Mesendoderm (in vitro differentiated cells): ENCODE results near the gene CRYGS.
"Not testable (repeated sequence)": the region's sequence is repeated elsewhere in the genome, so short reads cannot be mapped to it uniquely, and the experiment has no call there.

Experiments
- DNase-seq: peaks from one replicate; pipeline ENCODE4 v3.0.0; 2013
- H2AK5ac ChIP-seq: 2 replicates; pipeline ENCODE4 v1.6.1; 2013; ENCODE audit warnings: low read length, inconsistent platforms
- H2BK120ac ChIP-seq: 2 replicates; pipeline ENCODE4 v1.6.1; 2013; ENCODE audit warnings: low read depth, mild to moderate bottlenecking, low read length, moderate library complexity, mixed read lengths
- H2BK15ac ChIP-seq: replicated peaks from 2 replicates; pipeline ENCODE4 v1.6.1; 2013; ENCODE audit warnings: low read depth, mild to moderate bottlenecking, moderate library complexity
- H2BK5ac ChIP-seq: 2 replicates; pipeline ENCODE4 v1.6.1; 2013; ENCODE audit warnings: low read length, inconsistent platforms
- H3K18ac ChIP-seq: 2 replicates; pipeline ENCODE4 v1.6.1; 2013; ENCODE audit warnings: mild to moderate bottlenecking, low read length, mixed read lengths
- H3K23ac ChIP-seq: one replicate; pipeline ENCODE4 v1.6.1; 2013; ENCODE audit warnings: low read length
- H3K27ac ChIP-seq: 2 replicates; pipeline ENCODE4 v1.5.1; 2013; ENCODE audit warnings: low read depth, mild to moderate bottlenecking, inconsistent platforms, low read length, moderate library complexity
- H3K27me3 ChIP-seq: 2 replicates; pipeline ENCODE4 v1.6.1; 2013; ENCODE audit warnings: low read length, control low read depth, mild to moderate bottlenecking, inconsistent platforms; ENCODE audit not compliant: insufficient read depth, poor library complexity
- H3K36me3 ChIP-seq: 2 replicates; pipeline ENCODE4 v1.6.1; 2013; ENCODE audit warnings: low read length, inconsistent platforms; ENCODE audit not compliant: control insufficient read depth, insufficient read depth
- H3K4ac ChIP-seq: one replicate; pipeline ENCODE4 v1.6.1; 2013; ENCODE audit warnings: low read depth, mild to moderate bottlenecking, low read length, moderate library complexity
- H3K4me1 ChIP-seq: 2 replicates; pipeline ENCODE4 v1.6.1; 2013; ENCODE audit warnings: low read depth, low read length, inconsistent platforms; ENCODE audit not compliant: control insufficient read depth
- H3K4me2 ChIP-seq: 2 replicates; pipeline ENCODE4 v1.6.1; 2013; ENCODE audit warnings: low read length
- H3K4me3 ChIP-seq: 2 replicates; pipeline ENCODE4 v1.5.1; 2013; ENCODE audit warnings: mild to moderate bottlenecking, low read length
- H3K56ac ChIP-seq: one replicate; pipeline ENCODE4 v1.6.1; 2013; ENCODE audit warnings: low read length
- H3K79me1 ChIP-seq: 2 replicates; pipeline ENCODE4 v1.6.1; 2013; ENCODE audit warnings: low read length, inconsistent platforms
- H3K79me2 ChIP-seq: 2 replicates; pipeline ENCODE4 v1.6.1; 2013; ENCODE audit warnings: mild to moderate bottlenecking, low read length; ENCODE audit not compliant: control insufficient read depth, insufficient read depth
- H3K9ac ChIP-seq: 2 replicates; pipeline ENCODE4 v1.6.1; 2013; ENCODE audit warnings: low read length, inconsistent platforms
- H4K5ac ChIP-seq: one replicate; pipeline ENCODE4 v1.6.1; 2013; ENCODE audit warnings: low read length
- H4K8ac ChIP-seq: one replicate; pipeline ENCODE4 v1.6.1; 2013; ENCODE audit warnings: low read depth, mild to moderate bottlenecking, control low read depth, low read length, moderate library complexity
- WGBS: extraction: QIAGEN DNeasy Blood & Tissue Kit; methylation state at CpG from one replicate; pipeline ENCODE4 v1.1.7; 2013; ENCODE audit warnings: low lambda C conversion rate, missing lambda C conversion rate; ENCODE audit not compliant: insufficient coverage; ENCODE audit errors: extremely low coverage; 5-methylcytosine and 5-hydroxymethylcytosine counted together

The CRYGS gene

GRCh38 chr3:186502966-186503712 lies 41.0 kb downstream of the CRYGS start:
- Histone ChIP-seq H3K79me1 (no peaks in the 10 kb centered on the region), H3K4me2 (no peak overlapping the region), H3K23ac (no peak overlapping the region), H3K79me2 (no peaks in the 10 kb centered on the region), H4K8ac (no peak overlapping the region), H3K4me1 (peaks cover 3% of the 10 kb centered on the region), H2BK15ac (no peak overlapping the region), H3K56ac (peak overlapping the region; percentile 31), H3K27ac (no peak overlapping the region), H3K4me3 (no peak overlapping the region), H3K9ac (no peak overlapping the region), H2BK5ac (no peak overlapping the region), H4K5ac (no peak overlapping the region), H3K18ac (no peak overlapping the region), H3K36me3 (no peaks in the 10 kb centered on the region), H3K4ac (no peak overlapping the region), H3K27me3 (no peaks in the 10 kb centered on the region), H2AK5ac (no peak overlapping the region), H2BK120ac (no peak overlapping the region)
- DNase-seq: no peak
- whole genome bisulfite sequencing: no CpG with 5 or more reads among the region's 6 CpGs

- Histone ChIP-seq H4K5ac (no peak overlapping the region), H3K9ac (no peak overlapping the region), H3K79me2 (no peaks in the 10 kb centered on the region), H3K23ac (no peak overlapping the region), H3K4me3 (no peak overlapping the region), H3K18ac (no peak overlapping the region), H4K8ac (no peak overlapping the region), H3K4me1 (peaks cover 3% of the 10 kb centered on the region), H3K79me1 (no peaks in the 10 kb centered on the region), H2BK5ac (no peak overlapping the region), H3K27ac (no peak overlapping the region), H2BK120ac (no peak overlapping the region), H3K4me2 (no peak overlapping the region), H2AK5ac (no peak overlapping the region), H2BK15ac (no peak overlapping the region), H3K56ac (peak overlapping the region; percentile 31), H3K36me3 (no peaks in the 10 kb centered on the region), H3K4ac (no peak overlapping the region), H3K27me3 (no peaks in the 10 kb centered on the region)
- whole genome bisulfite sequencing: no CpG with 5 or more reads among the region's 5 CpGs
- DNase-seq: no peak
Observed at GRCh38 chr3:186502138-186502948, 41.8 kb downstream of the CRYGS start.

- H3K9ac ChIP-seq, H4K5ac ChIP-seq, H3K27ac ChIP-seq, H3K79me1 ChIP-seq, H4K8ac ChIP-seq, DNase-seq, H2BK5ac ChIP-seq, H3K27me3 ChIP-seq, H2BK120ac ChIP-seq, H2AK5ac ChIP-seq, H3K23ac ChIP-seq, H3K36me3 ChIP-seq, H2BK15ac ChIP-seq, H3K79me2 ChIP-seq, H3K4ac ChIP-seq, H3K4me2 ChIP-seq, H3K4me3 ChIP-seq, H3K18ac ChIP-seq, H3K56ac ChIP-seq, H3K4me1 ChIP-seq: not testable (repeated sequence)
- no CpG with 5 or more reads among the region's 3 CpGs for WGBS
Observed at GRCh38 chr3:186499949-186500348, 44.2 kb downstream of the CRYGS start.

GRCh38 chr3:186498022-186498421 lies 46.2 kb downstream of the CRYGS start:
- not testable (repeated sequence) for H4K5ac ChIP-seq, H3K4me2 ChIP-seq, H4K8ac ChIP-seq, H2BK120ac ChIP-seq, H3K18ac ChIP-seq, H3K27me3 ChIP-seq, H3K27ac ChIP-seq, H2AK5ac ChIP-seq, H3K56ac ChIP-seq, H3K4ac ChIP-seq, H3K79me1 ChIP-seq, H3K9ac ChIP-seq, H3K23ac ChIP-seq, H3K4me1 ChIP-seq, H3K36me3 ChIP-seq, H3K4me3 ChIP-seq, H2BK15ac ChIP-seq, DNase-seq, H2BK5ac ChIP-seq, H3K79me2 ChIP-seq
- WGBS: no CpG with 5 or more reads among the region's 2 CpGs

- H3K9ac ChIP-seq: no peak overlapping the region
- no peak overlapping the region for H3K4me3 ChIP-seq
- H2AK5ac ChIP-seq: no peak overlapping the region
- no peaks in the 10 kb centered on the region for H3K27me3 ChIP-seq
- no peaks in the 10 kb centered on the region for H3K79me2 ChIP-seq
- H3K4me2 ChIP-seq: no peak overlapping the region
- DNase-seq: no peak
- H4K8ac ChIP-seq: no peak overlapping the region
- WGBS: no CpG with 5 or more reads among the region's 4 CpGs
- H3K36me3 ChIP-seq: no peaks in the 10 kb centered on the region
- H3K4ac ChIP-seq: no peak overlapping the region
- no peaks in the 10 kb centered on the region for H3K79me1 ChIP-seq
- no peak overlapping the region for H3K18ac ChIP-seq
- H4K5ac ChIP-seq: no peak overlapping the region
- no peak overlapping the region for H3K23ac ChIP-seq
- H3K27ac ChIP-seq: no peak overlapping the region
- no peak overlapping the region for H3K56ac ChIP-seq
- no peak overlapping the region for H2BK15ac ChIP-seq
- no peak overlapping the region for H2BK120ac ChIP-seq
- H2BK5ac ChIP-seq: no peak overlapping the region
- H3K4me1 ChIP-seq: peaks cover under 1% of the 10 kb centered on the region
Observed at GRCh38 chr3:186497608-186498007, 46.6 kb downstream of the CRYGS start.
